ENCODE data around the gene TRAPPC12.

DNA sequence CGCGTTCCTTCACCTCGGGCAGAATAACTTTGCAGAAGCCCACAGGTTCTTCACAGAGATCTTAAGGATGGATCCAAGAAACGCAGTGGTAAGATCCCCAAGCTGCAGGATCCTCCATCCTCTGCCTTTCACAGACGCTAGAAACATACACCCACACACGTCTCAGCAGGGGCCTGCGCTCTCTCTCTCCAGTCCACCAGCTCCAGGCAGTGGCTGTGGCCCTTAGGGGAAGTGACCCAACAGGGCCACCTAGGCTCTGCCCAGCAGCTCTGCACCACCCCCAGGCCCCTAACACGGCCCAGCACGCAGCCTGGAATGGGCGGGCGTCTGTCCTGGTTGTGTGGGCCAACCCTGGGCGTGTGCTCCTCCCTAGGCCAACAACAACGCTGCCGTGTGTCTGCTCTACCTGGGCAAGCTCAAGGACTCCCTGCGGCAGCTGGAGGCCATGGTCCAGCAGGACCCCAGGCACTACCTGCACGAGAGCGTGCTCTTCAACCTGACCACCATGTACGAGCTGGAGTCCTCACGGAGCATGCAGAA lies 99.4 kb downstream of the TRAPPC12 start:
- no peak for TF ChIP-seq POLR2A (IDR thresholded peaks at IDR 0.05)
- TF ChIP-seq, protein P1, sequence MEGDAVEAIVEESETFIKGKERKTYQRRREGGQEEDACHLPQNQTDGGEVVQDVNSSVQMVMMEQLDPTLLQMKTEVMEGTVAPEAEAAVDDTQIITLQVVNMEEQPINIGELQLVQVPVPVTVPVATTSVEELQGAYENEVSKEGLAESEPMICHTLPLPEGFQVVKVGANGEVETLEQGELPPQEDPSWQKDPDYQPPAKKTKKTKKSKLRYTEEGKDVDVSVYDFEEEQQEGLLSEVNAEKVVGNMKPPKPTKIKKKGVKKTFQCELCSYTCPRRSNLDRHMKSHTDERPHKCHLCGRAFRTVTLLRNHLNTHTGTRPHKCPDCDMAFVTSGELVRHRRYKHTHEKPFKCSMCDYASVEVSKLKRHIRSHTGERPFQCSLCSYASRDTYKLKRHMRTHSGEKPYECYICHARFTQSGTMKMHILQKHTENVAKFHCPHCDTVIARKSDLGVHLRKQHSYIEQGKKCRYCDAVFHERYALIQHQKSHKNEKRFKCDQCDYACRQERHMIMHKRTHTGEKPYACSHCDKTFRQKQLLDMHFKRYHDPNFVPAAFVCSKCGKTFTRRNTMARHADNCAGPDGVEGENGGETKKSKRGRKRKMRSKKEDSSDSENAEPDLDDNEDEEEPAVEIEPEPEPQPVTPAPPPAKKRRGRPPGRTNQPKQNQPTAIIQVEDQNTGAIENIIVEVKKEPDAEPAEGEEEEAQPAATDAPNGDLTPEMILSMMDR (IDR thresholded peaks at IDR 0.05) = no peak

Data from thyroid gland (tissue), 4 donors.